HL-60 (cell line): Measurements from ENCODE around the gene CLCA4.

Experiments
- CTCF ChIP-seq: IDR thresholded peaks from one replicate; pipeline ENCODE4 v1.5.1; 2011; ENCODE audit warnings: low read length, control low read depth, inconsistent platforms; ENCODE audit not compliant: insufficient read depth
- POLR2AphosphoS5 ChIP-seq: IDR thresholded peaks from 2 replicates; pipeline ENCODE4 v1.6.1; 2012; ENCODE audit warnings: low read depth

GRCh38 chr1:86567878-86568277 is 21.0 kb downstream of the CLCA4 start:
- TF ChIP-seq POLR2AphosphoS5: no peak
- TF ChIP-seq CTCF: no peak
